GM18867 (cell line): Measurements from ENCODE around the gene ZIC4.

Experiments used
- ATAC-seq: cut with Tn5 transposase; IDR thresholded peaks from one replicate; pipeline ENCODE4 v1.9.1; 2021; ENCODE audit warnings: mild to moderate bottlenecking, moderate library complexity; ENCODE audit not compliant: unreplicated experiment

Gene ZIC4

GRCh38 chr3:147418371-147418781 lies 12.0 kb upstream of the ZIC4 start:
- no peak for ATAC-seq

- no peak for ATAC-seq
These were observed 11.4 kb upstream of the ZIC4 start for GRCh38 chr3:147417551-147418295.

DNA sequence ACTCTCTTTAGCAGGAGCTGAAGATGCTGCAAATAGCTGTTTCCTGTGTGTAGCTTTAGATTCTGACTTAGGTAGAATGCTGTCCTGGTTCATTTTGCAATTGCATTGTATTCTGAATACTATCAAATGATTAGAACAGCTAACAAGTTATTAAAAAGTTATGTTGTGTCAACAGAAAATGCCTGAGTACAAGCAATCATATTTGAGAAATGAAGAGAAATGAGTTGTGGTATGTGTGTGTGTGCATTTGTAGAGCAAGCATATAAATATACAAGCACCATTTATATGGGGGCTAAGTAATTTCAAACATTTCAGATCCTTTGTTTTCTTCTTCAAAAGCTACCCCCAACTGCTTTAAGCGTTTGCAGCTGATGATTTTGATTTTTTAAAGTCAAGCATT lies 10.6 kb upstream of the ZIC4 start:
- no peak for ATAC-seq

GRCh38 chr3:147415874-147416273 lies 9.5 kb upstream of the ZIC4 start:
- no peak for ATAC-seq

GRCh38 chr3:147415286-147415685 lies 8.9 kb upstream of the ZIC4 start:
- no peak for ATAC-seq

- no peak for ATAC-seq
These were observed 8.2 kb upstream of the ZIC4 start for GRCh38 chr3:147414390-147415138.

GRCh38 chr3:147413686-147414389 lies 7.5 kb upstream of the ZIC4 start:
- no peak for ATAC-seq

- ATAC-seq = no peak
These were observed 6.8 kb upstream of the ZIC4 start for GRCh38 chr3:147412917-147413685.

DNA sequence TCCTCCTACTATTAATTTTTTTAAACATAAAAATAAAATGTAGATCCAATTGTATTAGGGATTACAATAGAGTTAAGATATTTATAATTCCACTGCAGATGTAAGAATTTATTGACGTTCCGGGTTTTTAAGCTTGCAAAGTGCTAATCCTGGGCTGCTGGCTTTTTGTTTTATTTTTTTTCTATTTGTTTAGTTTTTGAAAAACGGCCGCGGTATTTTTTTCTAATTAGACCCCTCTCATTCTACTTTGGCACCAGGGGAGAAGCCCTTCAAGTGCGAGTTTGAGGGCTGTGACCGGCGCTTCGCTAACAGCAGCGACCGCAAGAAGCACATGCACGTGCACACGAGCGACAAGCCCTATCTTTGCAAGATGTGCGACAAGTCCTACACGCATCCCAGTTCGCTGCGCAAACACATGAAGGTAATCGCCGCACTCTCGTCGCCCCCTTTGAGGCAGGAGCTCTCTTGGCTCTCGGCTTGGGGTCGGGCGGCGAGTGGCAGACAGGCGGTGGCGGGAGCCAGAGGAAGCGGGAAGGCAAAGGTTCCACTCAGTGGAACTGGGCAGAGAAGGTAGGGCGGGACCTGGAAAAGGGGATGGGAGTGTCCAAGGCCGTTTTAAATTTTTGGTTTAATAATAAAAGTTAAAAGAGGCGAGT lies 6.0 kb upstream of the ZIC4 start:
- no peak for ATAC-seq

GRCh38 chr3:147411815-147412241 lies 5.5 kb upstream of the ZIC4 start:
- no peak for ATAC-seq

GRCh38 chr3:147411238-147411814 lies 5.0 kb upstream of the ZIC4 start:
- no peak for ATAC-seq

- no peak for ATAC-seq
These were observed 4.3 kb upstream of the ZIC4 start for GRCh38 chr3:147410526-147411237.

DNA sequence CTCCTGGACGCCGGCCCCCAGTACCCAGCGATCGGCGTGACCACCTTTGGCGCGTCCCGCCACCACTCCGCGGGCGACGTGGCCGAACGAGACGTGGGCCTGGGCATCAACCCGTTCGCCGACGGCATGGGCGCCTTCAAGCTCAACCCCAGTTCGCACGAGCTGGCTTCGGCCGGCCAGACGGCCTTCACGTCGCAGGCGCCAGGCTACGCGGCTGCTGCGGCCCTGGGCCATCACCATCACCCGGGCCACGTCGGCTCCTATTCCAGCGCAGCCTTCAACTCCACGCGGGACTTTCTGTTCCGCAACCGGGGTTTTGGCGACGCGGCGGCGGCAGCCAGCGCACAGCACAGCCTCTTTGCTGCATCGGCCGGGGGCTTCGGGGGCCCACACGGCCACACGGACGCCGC lies 3.8 kb upstream of the ZIC4 start:
- ATAC-seq = no peak

GRCh38 chr3:147409143-147410115 lies 3.1 kb upstream of the ZIC4 start, which contains the start of gene ZIC1:
TSS of gene ZIC1 (plus strand) at chr3:147409365. CDS start at chr3:147410113, 748 bp downstream.
- no peak for ATAC-seq

GRCh38 chr3:147408188-147409100 lies 2.1 kb upstream of the ZIC4 start:
- no peak for ATAC-seq

DNA sequence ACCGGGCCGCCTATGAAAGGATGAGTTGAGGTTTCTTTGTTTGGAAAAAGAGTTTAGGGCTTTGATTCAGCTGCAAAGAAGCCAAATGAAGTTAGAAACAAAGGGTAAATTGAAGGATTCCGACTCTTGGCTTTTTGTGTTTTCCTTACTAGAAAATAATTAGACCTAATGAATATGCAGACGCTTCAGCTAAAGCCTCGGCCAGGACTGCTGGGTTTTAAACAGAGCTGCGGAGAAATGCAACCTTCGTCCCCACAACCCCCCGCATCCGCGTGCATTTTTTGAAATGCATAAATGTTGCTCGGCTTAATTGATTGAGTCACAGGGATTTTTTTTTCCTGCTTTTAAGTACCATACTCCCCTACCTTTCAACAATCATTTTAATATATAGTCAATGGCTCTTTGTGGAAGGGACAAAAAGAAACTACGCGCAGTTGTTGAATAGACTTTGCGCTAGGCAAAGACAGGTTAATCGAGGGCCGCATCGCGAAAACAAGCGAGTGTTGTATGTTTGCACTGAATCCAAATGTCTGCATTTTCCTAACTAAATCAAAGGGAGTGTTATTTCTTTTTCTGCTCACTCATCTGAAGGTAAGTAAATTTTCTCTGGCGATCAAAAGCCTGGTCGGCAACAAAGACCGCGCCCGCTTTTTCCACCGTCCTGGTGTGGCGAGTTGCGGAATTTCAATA lies 1.3 kb upstream of the ZIC4 start:
- no peak for ATAC-seq

- ATAC-seq = no peak
These were observed 763 bp upstream of the ZIC4 start for GRCh38 chr3:147407114-147407497.
